AG09319 (cell line): ENCODE measurements around the gene ST7.

Experiments used
- DNase-seq: peaks from one replicate; pipeline ENCODE4 v3.0.0-alpha.2; 2010; ENCODE audit warnings: low read depth; ENCODE audit errors: extremely low read depth
- TF ChIP-seq, protein P1 (sequence below): IDR thresholded peaks from 2 replicates; pipeline ENCODE4 v1.5.1; 2011; ENCODE audit warnings: low read depth, mild to moderate bottlenecking, inconsistent platforms, low read length, moderate library complexity

ST7 gene

GRCh38 chr7:117208257-117208656 lies 255.0 kb downstream of the ST7 start:
- no peak for DNase-seq
- TF ChIP-seq, protein P1, sequence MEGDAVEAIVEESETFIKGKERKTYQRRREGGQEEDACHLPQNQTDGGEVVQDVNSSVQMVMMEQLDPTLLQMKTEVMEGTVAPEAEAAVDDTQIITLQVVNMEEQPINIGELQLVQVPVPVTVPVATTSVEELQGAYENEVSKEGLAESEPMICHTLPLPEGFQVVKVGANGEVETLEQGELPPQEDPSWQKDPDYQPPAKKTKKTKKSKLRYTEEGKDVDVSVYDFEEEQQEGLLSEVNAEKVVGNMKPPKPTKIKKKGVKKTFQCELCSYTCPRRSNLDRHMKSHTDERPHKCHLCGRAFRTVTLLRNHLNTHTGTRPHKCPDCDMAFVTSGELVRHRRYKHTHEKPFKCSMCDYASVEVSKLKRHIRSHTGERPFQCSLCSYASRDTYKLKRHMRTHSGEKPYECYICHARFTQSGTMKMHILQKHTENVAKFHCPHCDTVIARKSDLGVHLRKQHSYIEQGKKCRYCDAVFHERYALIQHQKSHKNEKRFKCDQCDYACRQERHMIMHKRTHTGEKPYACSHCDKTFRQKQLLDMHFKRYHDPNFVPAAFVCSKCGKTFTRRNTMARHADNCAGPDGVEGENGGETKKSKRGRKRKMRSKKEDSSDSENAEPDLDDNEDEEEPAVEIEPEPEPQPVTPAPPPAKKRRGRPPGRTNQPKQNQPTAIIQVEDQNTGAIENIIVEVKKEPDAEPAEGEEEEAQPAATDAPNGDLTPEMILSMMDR = no peak

GRCh38 chr7:117210397-117210796 lies 257.1 kb downstream of the ST7 start:
- DNase-seq = no peak
- TF ChIP-seq, protein P1 = no peak

DNA sequence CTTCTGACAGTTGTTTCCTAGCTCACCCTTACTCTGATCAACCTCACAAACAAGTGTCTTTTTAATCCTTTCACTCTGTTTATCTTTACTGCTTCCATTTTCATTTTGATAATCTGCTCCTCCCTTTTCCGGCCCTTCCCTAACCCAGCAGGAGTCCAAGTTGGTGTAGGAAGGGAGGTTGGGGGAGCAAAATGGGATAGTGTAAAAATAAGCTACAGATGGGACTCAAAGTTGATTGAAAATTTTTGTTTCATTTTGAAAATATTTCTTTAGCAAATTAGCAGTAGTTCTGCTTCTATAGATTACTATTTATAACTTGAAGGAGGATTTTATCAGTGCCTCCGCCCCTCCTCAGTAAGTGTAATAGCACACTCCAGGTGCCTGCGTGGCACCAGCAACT lies 257.6 kb downstream of the ST7 start:
- no peak for DNase-seq
- TF ChIP-seq, protein P1 = no peak

DNA sequence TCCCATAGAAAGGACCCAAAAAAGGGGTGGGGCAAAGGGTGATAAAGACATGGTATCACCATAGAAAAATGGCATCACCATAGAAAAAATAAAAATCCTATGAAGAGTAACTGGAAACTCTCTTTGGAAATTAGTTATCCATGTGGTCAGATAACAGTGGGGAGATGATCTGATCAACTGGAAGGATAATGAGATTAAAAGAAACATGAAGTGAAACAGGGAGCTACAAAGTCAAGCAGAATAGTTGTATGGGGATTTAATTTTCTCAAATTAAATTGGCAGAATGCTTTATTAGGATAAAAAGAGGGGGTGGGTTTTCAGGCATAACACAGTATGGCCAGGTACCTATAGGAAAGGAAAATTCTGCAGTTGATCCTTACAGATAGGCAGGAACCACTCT lies 258.3 kb downstream of the ST7 start:
- TF ChIP-seq, protein P1 = no peak

DNA sequence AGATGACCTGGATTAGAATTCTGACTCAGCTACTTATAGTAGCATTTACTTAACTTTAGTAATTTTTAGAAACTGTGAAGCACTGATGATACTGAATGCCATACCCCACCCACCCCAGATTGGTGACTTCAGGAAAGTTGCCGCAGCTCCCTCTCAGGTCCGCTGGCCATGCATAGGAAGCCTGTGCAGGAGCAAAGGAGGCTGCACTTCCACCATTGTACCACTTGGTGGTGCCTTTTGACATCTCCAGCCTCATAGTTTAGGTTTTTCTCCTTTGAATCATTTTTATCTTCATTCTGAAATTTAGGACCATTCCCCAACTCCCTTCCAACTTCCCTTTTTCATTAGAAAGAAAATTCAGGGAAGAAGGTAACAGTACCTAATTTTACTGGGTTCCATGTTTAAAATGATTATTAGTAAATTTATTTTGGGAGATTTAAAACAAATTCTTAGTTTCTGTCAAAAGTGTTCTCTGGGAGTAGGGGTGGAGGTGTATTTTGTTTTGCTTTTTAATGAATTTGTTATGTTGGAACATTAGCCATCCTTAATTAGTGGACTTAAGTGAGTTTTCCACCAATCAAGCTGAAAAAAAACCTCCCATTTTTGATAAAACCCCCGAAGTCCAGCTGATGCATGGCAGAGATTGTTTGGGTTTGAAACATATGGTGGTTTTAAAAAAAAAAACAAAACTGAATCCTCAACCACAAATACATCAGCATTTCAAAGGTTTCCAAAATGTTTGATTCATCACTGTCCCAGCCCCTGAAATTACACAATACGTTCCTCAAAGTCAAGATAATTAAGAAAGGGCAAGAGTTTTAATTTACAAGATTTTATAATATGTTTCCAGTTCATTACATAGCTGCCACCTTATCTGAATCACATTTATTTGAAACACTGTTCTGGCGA lies 259.9 kb downstream of the ST7 start:
- DNase-seq = no peak
- TF ChIP-seq, protein P1 = peak; percentile 98

More for the DNA sequence above, 258.3 kb downstream of the ST7 start:
- DNase-seq = no peak

- no peak for DNase-seq
- TF ChIP-seq, protein P1 = no peak
These were observed 262.7 kb downstream of the ST7 start for GRCh38 chr7:117216010-117216409.

- DNase-seq = no peak
These were observed 263.3 kb downstream of the ST7 start for GRCh38 chr7:117216436-117217069.

More at GRCh38 chr7:117216436-117217069, 263.3 kb downstream of the ST7 start:
- TF ChIP-seq, protein P1 = no peak
